GM18867 (cell line): Measurements from ENCODE around the gene NR5A1.

Experiments
- ATAC-seq: cut with Tn5 transposase; IDR thresholded peaks from one replicate; pipeline ENCODE4 v1.9.1; 2021; ENCODE audit warnings: mild to moderate bottlenecking, moderate library complexity; ENCODE audit not compliant: unreplicated experiment

NR5A1 gene

GRCh38 chr9:124506931-124507879, at the start of gene NR5A1:
TSS of gene NR5A1 (minus strand) at chr9:124507399. CDS start at chr9:124503395, 4,004 bp downstream.
- no peak for ATAC-seq

- no peak for ATAC-seq
These were observed 47.8 kb upstream of the NR5A1 start for GRCh38 chr9:124555043-124555442.

GRCh38 chr9:124553738-124554137, 46.5 kb upstream of the NR5A1 start:
- ATAC-seq = no peak

DNA sequence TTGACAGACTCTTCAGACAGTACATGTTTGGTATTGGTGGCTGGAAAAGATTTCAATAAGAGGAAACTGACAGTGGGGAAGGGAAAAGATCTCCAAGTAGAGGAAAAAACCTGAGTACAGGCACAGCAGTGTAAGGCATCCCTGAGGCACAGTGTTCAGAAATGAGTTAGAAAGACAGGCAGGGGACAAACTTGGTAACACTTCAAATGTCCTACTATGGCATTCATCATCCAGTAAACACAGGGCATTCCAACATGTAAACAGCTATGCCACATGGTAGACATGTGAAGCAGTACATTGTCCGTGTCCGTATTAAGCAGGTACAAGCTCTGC, 45.0 kb upstream of the NR5A1 start:
- ATAC-seq = no peak

DNA sequence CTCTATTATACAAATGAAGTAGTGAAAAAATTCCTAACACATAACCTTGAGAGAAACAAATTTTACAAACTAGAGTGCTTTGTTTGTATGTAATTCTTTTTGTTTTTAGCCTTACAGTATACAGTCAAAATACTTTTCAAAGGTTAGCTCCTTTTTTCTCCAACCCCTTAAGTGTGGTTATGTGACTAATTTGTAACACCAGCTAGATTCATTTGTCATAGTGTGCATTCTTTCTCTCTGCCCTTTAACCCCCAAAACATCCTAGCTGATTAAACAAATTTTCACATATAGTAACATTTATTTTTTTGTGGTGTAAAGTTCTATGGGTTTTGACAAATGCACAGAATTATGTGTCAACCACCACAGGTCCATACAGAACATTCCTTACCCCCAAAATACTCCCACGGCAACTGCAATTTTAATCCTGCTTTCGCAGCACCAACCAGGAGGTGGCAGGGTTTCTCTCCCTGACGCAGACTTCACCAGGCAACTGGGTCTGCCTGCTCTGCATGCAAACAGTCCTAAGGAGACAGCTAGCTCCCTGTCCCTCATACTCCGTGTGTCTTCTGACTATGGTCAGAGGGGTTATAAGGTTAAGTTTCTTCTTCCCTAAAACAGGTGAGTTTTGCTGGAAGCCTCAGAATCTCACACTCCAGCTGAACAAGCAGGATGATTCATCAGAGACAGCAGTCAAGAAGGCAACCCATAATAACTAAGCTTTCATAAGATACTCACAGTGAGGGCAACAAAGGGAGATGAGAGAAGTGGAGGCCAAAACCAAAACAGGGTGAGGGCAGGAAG, 44.5 kb upstream of the NR5A1 start:
- ATAC-seq = no peak

DNA sequence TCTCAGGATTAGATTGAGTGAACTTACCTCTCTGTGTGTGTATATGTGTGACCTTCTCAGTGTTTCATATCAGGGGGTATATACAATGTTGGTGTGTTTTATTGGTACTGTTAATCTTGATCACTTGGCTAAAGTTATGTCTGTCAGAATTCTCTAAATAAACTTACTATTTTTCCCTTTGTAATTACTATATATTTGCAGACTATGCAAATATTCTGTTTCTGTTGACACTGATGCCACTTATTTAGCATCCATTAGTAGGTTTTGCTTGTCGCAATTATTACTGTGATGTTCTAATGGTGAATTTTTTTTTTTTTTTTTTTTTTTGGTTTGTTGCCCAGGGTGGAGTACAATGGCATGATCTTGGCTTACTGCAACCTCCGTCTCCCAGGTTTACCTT, 42.9 kb upstream of the NR5A1 start:
- ATAC-seq = no peak

GRCh38 chr9:124549016-124549415, 41.8 kb upstream of the NR5A1 start:
- no peak for ATAC-seq

DNA sequence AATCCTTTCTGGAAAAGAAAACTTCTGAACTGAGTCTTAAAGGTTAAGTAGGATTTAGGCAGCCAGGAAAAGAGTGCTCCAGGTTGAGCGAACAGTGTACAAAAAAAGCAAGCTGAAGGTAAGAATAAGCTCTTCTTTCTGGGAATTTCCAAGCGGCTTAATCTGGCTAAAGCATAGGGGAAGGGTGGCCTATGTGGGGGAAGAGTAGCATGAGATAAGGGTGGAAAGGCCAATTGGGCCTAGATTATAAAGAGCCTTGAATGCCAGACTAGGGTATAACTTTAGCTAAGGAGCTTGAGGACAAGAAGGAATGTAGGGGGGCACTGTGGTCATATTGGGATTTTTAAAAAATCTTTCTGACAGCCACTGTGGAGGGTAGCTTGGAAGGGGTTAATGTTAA, 37.3 kb upstream of the NR5A1 start:
- no peak for ATAC-seq

DNA sequence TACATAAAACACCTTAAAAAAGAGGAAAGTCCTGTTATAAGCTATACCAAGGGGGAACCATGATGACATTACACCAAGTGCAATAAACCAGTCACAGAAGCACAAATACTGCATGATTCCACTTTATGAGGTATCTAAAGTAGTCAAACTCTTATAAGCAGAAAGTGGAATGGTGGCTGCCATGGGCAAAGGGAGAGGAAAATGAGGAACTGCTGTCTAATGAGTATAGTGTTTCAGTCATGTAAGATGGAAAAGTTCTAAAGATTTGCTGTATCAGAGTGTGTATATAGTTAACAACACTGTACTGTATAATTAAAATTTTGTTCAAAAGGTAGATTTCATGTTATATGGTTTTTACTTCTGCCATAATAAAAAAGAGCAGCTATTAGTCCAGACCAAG, 34.6 kb upstream of the NR5A1 start:
- ATAC-seq = no peak

DNA sequence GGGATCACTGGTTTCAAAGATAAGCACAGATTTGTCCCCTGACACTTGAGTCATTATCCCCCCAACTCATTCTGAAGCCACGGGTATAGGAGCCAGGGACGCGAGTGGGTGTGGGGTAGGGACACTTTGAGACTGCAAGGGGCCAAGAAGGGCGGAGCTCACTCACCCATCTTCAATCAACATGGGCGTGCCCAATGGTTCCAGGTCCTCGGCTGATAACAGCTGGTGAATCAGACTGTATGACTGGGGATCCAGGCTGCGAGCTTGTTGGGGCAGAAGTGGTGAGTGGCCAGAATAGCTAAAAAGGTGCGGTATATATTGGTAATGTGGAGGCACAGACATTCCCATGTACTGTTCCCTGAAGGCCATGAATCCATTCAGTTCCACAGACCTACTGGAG, 30.7 kb upstream of the NR5A1 start:
- no peak for ATAC-seq

- no peak for ATAC-seq
These were observed 28.6 kb upstream of the NR5A1 start for GRCh38 chr9:124535846-124536245.

- no peak for ATAC-seq
These were observed 25.7 kb upstream of the NR5A1 start for GRCh38 chr9:124532897-124533296.

GRCh38 chr9:124531115-124531514, 23.9 kb upstream of the NR5A1 start:
- no peak for ATAC-seq

DNA sequence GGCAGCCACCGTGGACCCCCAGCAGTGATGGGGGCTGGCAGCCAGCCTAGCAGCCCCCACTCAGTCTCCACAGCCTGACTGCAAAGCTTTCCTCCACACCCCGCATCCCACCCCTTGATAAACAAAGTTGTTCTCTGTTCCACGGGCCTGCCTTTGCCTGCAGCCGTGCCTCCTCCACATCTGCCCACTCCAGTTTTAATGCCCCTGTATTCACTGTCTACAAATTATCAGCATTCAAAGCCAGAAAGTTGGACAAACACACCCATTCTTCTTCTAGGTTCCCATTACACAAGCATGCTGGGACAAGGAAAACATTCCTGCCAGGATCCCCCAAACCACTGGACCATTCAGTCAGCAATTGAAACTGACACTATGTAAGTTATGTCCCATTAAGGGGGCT, 23.0 kb upstream of the NR5A1 start:
- ATAC-seq = no peak

- ATAC-seq = no peak
These were observed 20.6 kb upstream of the NR5A1 start for GRCh38 chr9:124527781-124528180.

- ATAC-seq = no peak
These were observed 19.0 kb upstream of the NR5A1 start for GRCh38 chr9:124526174-124526573.

- no peak for ATAC-seq
These were observed 15.2 kb upstream of the NR5A1 start for GRCh38 chr9:124522121-124523098.

DNA sequence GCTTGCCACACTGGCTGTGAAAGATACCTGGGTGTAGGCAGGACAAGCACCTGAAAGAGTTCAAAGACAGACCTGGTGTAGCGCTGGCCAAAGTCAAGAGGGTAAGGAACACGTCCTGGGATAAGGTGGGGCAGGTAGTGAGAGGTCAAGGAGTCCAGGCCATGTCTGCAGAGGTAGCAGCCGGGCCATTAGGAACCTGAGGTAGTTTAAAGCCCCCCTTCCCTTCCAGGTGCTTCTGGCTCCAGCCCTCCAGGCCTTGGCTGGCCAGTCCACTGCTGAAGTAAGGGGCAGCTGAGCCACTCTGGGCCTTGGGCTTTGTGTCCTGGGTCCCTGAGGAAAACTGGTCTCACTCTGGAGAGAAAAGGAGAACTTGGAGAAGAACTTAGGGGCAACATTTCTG, 13.9 kb upstream of the NR5A1 start:
- no peak for ATAC-seq

DNA sequence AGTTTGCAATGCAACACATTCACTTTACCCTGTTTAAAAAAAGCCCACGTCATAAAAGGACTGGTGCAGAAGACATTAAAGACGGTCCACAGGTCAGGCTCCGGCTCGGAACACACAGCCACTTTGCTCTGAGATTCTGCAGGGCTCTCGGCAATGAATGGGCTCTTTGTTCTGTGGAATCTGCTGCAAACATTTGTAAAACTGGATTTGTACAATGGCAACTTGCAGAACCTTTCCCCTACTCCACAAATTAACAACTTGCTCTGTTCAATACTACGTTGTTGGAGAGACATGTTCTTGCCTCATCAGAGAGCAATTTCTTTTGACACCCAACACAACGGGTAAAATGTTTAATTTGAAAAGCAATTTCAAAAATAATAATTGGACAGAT, 13.0 kb upstream of the NR5A1 start:
- ATAC-seq = no peak

- no peak for ATAC-seq
These were observed 10.9 kb upstream of the NR5A1 start for GRCh38 chr9:124518116-124518515.

GRCh38 chr9:124517600-124517999, 10.4 kb upstream of the NR5A1 start:
- ATAC-seq = no peak
